HG03103 (cell line): Measurements from ENCODE around the gene KRTCAP3.
A peak's percentile ranks its signal among the peaks of the same experiment; 100 is the strongest.

Experiments
- ATAC-seq: cut with Tn5 transposase; IDR thresholded peaks from one replicate; pipeline ENCODE4 v1.9.1; 2021; ENCODE audit warnings: low read depth; ENCODE audit not compliant: unreplicated experiment

The KRTCAP3 gene

DNA sequence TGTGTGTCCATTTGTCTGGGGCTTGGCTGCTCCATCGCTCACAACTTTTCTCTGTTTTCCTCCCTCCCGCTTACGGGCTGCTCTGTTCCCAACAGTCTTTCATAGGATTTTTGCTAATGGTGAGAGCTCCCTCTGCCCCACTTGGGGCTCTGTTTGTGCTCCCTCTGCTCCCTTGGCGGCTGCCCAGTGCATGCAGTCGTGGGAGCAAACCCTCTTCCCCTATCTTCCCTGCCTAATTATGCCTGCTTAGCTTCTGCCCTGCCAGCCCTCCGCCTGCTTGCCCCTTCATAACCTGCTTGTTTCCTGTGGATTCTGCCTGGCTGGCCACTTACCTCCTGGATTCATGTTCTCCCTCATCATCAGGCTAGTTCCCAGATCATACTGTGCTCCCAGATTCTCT is 6.6 kb upstream of the KRTCAP3 start:
- ATAC-seq, result no peak

DNA sequence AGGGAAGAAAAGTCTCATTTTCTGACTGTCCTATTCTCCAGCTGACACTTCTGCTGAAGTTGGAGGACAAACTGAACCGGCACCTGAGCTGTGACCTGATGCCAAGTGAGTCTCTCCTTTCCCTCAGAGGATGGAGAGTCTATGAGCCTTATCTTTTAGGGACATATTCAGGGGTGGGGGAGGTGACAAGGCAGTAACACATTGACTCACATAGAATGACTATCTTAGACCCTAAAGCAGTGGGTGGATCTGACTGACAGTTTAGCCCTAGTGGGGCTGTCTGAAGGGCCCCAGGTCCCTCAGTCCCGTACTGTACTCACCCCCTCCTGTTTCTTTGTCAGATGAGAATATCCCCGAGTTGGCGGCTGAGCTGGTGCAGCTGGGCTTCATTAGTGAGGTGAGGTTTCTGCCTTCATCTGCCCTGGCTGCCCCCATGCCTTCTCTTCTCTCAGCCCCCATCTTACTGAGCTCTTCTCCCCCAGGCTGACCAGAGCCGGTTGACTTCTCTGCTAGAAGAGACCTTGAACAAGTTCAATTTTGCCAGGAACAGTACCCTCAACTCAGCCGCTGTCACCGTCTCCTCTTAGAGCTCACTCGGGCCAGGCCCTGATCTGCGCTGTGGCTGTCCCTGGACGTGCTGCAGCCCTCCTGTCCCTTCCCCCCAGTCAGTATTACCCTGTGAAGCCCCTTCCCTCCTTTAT is 805 bp upstream of the KRTCAP3 start:
- ATAC-seq, result no peak

DNA sequence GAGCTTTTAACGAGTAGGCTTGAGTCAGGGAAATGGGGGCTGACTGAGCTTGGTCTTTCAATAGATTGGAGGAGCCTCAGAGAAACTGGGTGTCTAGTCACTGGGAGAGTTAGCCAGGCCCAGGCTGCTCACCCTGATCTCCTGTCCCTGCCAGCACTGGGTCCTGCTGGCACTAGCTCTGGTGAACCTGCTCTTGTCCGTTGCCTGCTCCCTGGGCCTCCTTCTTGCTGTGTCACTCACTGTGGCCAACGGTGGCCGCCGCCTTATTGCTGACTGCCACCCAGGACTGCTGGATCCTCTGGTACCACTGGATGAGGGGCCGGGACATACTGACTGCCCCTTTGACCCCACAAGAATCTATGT is 720 bp downstream of the KRTCAP3 start:
- no peak for ATAC-seq

DNA sequence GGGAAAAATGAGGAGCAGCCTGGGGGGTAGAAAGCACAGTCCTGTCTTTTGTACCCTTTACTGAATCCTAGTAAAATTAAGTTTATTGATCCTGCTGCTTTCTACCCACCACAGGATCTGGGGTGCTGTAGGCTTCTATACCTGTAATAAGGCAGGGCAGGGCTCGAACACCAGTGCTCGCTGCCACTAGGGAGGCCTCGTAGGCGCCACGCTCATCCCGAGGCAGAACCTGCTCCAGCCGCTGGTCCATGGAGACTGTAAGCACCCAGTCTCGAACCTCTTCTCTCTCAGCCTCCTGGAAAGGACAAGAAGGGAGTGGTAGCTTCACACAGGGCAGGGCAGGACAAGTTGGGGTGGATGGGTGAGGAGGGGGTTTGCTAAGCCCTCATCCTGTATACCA is 3.0 kb downstream of the KRTCAP3 start:
- no peak for ATAC-seq

DNA sequence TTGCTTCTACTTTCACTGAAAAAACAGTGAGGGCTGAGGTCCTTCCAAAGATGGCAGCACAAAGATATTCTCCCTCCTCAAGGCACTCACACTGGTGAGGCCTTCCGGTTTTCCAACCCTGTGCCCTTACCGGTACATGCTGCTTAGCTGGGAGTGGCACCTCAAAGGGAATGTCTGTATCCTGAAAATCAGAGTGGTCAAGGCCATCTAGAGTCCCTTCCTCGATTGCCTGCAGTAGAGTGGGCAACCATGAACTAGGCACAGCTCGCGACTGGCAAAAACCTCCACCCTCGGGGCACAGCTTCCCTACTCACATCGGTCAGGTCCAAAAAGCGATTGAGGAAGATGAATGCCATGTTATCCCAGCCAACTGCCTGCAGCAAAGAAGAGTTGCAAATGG is 3.4 kb downstream of the KRTCAP3 start:
- no peak for ATAC-seq

DNA sequence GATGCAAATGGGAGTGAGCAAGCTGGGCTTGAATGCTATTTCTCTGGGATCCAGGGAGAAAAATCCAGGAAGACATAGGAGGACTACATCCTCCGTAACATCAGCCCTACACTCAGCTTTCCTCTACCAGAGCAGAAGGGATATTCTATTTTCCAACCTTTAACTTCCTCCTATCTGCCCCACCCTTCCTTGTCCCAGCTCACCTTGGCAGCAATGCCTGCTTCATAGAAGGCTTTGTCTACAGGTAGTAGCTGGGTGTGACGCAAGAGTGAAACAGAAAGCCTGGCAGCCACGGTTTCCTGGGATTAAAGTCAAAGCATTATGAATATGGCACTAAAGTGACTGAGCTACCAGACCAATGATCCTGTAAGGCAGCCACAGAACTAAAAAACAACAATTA is 3.9 kb downstream of the KRTCAP3 start:
- no peak for ATAC-seq

DNA sequence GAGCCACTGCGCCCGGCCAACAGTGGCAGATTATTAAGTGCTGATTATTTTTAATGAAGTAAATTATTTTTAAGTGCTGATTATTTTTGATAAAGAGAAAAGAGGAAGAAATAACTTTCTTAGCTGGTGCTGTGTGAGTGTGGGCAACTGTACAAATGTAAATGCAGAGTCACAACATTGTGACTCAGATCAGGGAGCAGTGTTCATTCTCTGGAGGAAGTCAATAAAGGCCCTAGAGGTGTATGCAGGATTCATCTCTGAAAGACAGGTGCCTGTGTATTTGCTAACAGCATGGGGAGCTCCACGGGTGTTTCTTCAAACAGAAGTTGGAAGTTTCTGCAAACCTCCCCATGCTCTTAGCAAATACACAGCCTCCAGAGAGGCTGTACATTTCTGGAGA is 6.2 kb downstream of the KRTCAP3 start:
- no peak for ATAC-seq

DNA sequence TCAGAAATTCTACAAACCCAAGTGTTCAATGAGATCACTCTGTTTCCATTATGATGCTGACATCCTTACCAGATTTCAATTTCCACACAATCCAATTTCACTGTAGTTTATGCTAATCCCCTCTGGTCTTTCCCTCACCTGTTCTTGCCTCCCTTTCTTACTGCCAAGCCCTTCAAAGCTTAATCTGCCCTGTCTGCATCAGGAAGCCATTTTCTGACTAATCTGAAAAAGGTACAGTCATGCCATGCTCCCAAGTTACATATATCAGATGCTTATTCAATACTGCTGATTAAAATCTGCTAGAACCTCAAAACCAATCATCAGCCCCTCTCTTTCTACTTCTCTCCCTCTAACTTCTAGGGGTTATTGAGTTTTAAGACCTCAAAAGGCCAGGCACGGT is 8.9 kb downstream of the KRTCAP3 start:
- ATAC-seq, result no peak

DNA sequence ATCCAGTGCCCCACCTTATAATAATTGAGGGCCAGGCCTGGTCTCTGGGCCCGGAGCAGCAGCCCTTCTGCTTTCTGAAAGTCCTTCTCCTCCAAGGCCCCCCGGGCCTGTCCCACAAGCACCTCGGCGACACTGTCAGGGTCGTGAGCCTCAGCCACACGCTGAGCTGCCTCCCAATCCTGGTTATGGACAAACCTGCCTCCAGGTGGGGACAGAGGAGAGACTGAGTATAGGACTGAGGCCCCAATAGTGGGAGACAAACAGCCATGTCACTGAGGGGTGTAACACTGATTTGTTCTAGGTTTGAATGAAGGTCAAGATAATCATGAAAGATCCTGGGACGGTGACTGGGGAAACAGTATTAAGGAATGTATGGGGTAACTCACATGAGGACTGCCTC is 11.8 kb downstream of the KRTCAP3 start:
- no peak for ATAC-seq

DNA sequence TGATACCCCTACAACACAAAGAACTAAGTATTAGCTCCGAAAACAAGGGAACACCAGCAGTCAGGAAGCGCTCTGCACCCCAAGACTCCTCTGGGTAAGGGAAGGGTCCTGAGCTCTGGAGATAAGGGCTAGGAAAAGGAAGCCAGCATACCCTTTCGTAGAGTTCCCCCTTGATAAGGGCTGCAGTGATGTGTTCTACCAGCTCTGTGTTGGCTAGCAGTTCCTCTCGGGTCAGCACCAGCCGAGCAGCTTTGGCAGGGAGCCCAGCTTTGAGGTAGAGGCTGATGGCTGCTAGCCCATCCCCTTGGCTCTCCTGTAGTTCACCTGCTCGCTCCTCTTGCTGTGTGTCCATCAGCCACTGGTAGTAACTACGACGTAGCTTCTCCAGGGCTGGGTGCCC is 18.9 kb downstream of the KRTCAP3 start:
- ATAC-seq, result no peak

DNA sequence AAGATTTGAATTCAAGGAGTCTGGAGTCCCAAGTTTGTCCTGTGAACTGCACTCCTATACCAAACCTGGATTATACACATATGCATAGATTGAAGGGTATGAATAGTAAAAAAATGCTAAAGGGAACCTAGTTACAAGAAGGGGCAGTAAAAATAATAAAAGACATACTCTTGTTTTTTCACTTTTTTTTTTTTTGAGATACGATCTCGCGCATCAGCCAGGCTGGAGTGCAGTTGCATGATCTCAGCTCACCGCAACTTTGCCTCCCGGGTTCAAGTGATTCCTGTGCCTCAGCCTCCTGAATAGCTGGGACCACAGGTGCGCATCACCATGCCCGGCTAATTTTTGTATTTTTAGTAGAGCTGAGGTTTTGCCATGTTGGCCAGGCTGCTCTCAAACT is 22.3 kb downstream of the KRTCAP3 start:
- ATAC-seq, result no peak

DNA sequence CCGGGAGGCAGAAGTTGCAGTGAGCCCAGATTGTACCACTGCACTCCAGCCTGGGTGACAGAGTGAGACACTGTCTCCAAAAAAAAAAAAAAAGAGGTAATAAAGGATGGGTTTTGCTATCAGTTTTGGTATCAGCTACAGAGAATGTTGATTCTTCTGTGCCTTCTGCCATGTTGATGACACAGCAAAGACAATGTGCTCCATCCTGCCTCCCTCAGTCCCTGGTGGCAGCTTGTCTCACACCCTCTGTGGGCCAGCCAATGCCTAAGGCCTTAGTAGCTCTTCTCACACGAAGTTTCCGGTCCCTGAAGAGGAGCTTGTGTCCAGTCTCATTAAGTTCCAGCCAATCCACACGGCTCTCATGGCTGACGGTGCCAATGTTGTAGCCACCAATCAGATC is 29.8 kb downstream of the KRTCAP3 start:
- ATAC-seq, result no peak

DNA sequence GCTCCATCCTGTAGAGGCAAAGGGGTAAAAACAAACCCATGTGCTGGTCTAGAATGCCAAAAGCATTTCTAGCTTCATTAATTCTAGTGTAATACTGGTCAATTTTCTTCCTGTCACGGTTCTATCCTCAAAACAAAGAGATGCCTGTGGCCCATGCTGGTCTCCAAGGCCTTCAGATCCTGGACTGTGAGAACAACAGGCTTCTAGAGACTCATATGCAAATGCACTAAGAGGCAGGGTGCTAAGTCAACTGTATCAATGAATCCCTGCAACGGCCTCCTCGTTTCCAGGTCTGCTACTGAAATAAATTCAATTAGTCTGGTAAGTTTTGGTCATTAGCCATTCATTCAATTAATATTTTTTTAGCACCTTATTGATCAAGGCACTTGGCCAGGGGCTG is 43.3 kb downstream of the KRTCAP3 start:
- ATAC-seq, result no peak

DNA sequence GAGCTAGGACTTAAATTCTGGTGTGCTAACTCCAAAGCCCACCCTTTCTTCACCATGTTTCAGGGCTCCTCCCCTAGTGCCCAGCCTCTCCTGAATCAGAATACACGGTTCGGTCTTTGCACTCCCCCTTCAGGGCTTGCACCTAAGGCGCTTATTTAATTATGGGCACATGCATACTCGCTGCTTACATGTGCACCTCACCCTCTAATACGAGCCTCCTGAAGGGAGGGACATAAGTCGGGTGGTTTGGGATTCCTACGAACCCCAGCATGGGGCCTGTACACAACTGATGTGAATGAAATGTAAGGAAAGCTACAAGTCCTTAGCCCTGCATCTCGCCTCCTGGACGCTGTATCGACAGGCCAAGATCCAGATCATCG is 46.9 kb downstream of the KRTCAP3 start:
- no peak for ATAC-seq

DNA sequence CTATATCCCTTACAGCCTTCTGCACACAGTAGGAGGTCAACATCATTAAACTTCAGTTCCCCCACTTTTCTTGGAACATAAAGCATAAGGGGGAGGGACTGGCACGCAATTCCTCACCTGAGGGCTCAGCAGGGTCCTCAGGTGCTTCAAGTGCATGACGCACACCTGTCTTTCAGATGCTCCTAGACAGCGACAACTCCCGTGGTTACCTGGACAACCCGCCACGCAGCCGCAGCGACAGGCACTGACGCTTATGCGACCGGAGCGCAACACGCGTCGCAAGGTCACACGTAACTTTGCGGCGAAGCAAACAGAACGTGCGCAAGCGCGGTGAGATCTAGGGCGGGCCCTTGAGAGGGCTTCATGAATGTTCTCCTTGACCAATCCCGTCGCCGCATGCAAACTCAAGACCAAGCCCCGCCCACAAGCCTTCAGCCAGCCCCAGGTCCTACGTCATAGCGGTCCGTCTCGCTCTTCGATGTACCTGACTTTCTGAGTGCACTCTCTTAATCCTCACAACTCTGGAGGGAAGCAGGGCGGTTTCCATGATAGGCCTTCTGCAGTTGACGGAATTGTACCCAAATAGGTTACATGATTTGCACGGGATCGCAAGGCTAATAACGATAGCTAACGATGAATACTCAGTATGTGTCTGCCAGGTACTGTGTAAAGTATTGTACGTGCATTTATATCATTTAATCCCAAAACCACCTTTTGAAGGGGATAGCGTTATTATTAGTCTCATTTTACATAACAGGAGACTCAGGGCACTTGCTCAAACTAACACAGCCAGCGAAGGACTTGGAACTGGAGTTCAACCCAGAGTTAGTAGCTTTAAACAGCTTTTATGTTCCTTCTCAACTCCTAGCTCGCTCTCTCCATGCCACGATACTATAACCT is 47.6 kb downstream of the KRTCAP3 start, which contains the start of gene IFT172:
Gene IFT172, minus strand, starts transcription at position 246 of the 900 bp plus-strand sequence. Its CDS starts 90 bp downstream, at position 156.
- peak; percentile 93 for ATAC-seq

DNA sequence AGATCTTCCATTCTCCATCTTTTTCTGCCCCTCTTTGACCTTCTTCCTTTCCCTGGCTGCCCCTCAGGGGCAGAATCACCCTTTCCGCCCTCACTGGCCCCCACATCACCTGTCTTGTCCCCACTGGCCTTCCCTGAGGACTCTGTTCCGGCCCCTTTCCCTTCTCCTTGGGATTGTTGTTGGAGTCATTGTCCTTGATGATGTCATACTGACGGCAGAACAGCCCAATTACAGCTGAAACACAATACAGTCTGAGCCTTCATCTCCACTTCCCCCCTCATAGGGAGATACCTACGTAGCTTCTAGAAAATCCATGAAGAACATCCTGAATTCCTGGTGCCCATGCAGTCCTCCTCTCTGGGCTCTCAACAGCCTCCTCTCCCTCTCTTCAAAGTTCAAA is 50.4 kb downstream of the KRTCAP3 start:
- ATAC-seq, result no peak

DNA sequence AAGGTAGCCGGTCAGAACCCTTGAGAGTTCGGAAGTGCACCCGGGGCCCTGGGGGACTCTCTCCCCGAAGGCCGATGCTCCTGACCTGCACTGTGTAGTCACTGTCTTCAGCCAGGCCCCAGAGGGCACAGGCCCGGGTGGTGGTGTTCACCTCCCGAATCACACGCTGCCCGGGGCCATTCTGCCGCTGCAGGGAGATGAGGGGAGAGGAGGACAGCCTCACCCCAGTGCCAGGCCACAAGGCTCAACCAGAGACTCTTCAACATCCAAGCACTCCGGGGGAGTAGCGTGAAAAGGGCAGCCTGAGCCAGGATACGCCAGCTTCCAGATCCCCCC is 51.7 kb downstream of the KRTCAP3 start:
- ATAC-seq, result no peak
